Large intestine (tissue), 3 donors: Measurements from ENCODE around the gene ADPRHL1. TPM values are rescaled to one million over a fixed set of nuclear protein-coding genes. Genes with fewer than 3 reads are reported as not detected.

Source experiments
- DNase-seq, 2 donors: peaks; one replicate each; pipeline versions ENCODE4 v3.0.0 to v3.0.0-alpha.2; 2013
- H3K27ac ChIP-seq: one replicate; pipeline ENCODE4 v1.5.1; 2013; ENCODE audit warnings: low read length
- H3K27me3 ChIP-seq: 2 replicates; pipeline ENCODE4 v1.6.1; 2013; ENCODE audit warnings: low read length; ENCODE audit not compliant: control insufficient read depth, insufficient read depth
- H3K36me3 ChIP-seq: 2 replicates; pipeline ENCODE4 v1.6.1; 2013; ENCODE audit warnings: low read length; ENCODE audit not compliant: control insufficient read depth, insufficient read depth
- H3K4me1 ChIP-seq: one replicate; pipeline ENCODE4 v1.6.1; 2013; ENCODE audit warnings: low read length; ENCODE audit not compliant: control insufficient read depth, insufficient read depth
- H3K4me3 ChIP-seq: one replicate; pipeline ENCODE4 v1.5.1; 2013; ENCODE audit warnings: low read length
- H3K9me3 ChIP-seq: one replicate; pipeline ENCODE4 v1.6.1; 2013; ENCODE audit warnings: mild to moderate bottlenecking, low read depth, low read length, moderate library complexity; ENCODE audit not compliant: control insufficient read depth
- WGBS: methylation state at CpG from one replicate; pipeline ENCODE4 v1.1.5; 2013; ENCODE audit warnings: low lambda C conversion rate; ENCODE audit not compliant: insufficient coverage; 5-methylcytosine and 5-hydroxymethylcytosine counted together
- polyA plus RNA-seq: library from polyadenylated mRNA; unstranded; fragments of 120-200 nt; gene quantifications from one replicate; pipeline ENCODE4 v1.2.1, GENCODE V29; 2013

The ADPRHL1 gene
- polyA plus RNA-seq, 1 donor = 2.8 TPM

DNA sequence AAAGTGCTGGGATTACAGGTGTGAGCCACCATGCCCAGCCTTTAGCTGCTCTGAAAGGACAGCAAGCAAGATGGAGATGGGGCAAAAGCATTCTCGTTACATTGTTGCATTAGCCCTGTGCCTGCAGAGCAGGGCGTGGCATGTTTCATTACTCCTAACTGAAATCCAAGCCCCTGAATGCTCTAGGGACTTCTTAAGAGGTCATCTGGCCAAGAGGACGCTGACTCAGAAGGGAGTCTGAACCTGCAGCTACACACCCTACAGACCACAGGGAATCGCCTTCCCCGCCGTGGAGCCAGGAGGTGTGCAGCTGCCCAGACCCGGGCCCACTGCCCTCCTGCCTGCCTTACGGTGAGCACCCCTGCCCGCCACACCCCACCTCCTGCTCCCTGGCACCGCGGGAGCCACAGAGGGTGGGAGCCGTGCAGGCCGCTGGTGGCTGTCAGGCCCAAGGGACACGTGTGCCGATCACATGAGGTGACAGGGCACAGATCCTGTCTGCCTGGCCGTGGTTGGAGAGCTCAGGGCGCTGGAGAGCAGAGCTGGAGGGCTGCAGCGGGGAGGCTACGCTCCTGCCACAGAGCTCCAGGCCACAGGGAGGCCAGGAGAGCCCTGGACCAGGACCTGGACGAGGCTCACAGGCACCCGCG is 27.2 kb downstream of the ADPRHL1 start:
- H3K9me3 ChIP-seq = no peaks in the 10 kb centered on the region
- H3K4me1 ChIP-seq = peaks cover 2% of the 10 kb centered on the region
- no peak overlapping the region for H3K4me3 ChIP-seq
- no peaks in the 10 kb centered on the region for H3K27me3 ChIP-seq
- H3K27ac ChIP-seq = no peak overlapping the region
- no peak for DNase-seq
- WGBS = no CpG with 5 or more reads among the region's 22 CpGs
- no peaks in the 10 kb centered on the region for H3K36me3 ChIP-seq

DNA sequence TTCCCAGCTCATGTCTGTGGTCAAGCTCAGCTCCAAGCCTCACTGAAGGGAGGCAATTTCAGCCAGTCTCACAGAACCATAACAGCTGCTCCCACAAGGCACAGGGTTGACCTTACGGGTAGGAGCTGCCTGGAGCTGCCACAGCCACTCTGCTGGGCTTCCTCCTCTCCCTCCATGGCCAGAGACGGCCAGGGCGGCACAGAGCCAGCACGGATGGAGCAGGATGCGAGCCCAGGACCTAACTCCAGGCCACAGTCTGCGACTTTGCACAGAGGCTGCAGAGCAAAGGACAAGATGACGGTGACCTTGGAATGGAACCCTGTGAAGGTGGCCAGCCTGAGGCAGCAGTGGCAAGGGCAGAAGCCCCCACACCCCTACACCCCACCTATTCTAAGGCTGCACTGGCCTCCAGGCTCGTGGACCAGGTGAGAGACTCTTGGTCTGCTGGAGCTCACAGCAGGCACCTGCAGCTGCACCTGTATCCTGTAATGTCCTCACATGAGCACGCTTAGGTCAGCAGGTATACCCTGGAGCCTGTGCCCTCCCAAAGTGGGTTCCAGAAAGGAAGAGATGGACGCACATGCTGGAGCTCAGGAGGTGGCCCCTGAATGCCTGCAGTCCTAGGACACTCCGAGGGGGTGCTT is 29.6 kb downstream of the ADPRHL1 start:
- Histone ChIP-seq H3K4me3 (no peak overlapping the region), H3K9me3 (no peaks in the 10 kb centered on the region), H3K4me1 (peaks cover 2% of the 10 kb centered on the region), H3K27me3 (peaks cover under 1% of the 10 kb centered on the region), H3K36me3 (no peaks in the 10 kb centered on the region), H3K27ac (no peak overlapping the region)
- DNase-seq = no peak
- no CpG with 5 or more reads among the region's 11 CpGs for WGBS

DNA sequence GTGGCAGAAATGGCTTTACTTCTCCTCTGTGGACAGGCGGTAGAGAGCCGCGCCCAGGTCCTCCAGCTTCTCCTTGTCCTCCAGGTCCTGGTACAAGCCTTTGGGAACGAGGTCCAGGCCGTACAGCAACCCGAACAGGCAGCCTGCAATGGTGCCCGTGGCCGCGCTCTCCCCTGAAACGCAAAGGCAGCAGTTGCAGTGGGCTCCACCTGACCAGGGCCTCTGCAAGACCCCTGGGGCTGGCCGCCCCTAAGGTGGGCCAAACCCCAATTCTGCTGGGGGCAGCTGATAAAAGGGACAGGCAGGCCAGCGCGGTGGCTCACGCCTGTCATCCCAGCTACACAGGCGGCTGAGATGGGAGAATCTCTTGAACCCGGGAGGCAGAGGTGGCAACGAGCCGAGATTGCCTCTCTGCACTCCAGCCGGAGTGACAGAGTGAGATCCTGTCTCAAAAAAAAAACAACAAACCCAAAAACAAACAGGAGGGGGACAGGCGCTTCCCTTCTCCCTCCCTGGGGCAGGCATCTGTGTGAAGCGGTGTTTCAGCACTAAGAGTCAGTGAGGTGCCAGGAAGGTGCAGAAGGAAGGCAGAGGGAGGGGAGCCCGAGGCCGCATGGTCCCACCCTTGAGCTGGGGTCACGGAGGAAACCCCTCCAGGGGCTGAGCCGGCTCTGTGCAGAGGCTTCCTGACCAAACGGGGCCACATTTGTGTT is 30.3 kb downstream of the ADPRHL1 start:
- WGBS = no CpG with 5 or more reads among the region's 26 CpGs
- peaks cover 6% of the 10 kb centered on the region for H3K27me3 ChIP-seq
- no peak for DNase-seq
- no peaks in the 10 kb centered on the region for H3K36me3 ChIP-seq
- no peak overlapping the region for H3K4me3 ChIP-seq
- peaks cover 2% of the 10 kb centered on the region for H3K4me1 ChIP-seq
- peak overlapping the region; percentile 33 for H3K27ac ChIP-seq
- H3K9me3 ChIP-seq = no peaks in the 10 kb centered on the region

DNA sequence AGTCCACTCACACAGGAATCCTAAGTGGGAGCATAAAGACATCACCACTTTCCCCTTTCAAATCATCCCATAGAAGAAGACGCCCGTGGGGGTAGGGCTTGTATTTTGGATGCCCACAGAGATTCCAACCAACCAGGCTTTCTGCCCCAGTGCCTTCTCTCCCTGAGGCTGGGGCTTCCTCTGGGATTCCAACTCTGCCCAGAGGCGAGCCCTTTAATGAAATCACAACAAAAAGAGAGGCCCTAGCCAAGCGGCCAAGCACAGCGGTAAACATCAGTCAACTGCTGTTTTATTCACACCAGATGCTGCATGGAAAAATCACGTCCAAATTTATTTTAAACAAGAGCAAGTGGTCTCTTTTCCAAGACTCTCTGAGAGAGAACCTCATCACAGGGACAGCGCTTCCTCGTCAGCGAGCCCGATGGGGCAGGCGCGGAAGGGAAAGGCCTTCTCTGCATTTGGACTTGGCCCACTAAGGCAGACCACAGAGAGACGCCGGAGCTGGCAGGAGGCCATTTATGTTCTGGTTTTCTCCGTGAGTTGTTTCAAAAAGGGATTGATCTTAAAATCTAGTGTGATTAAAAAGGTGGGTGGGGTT is 31.5 kb downstream of the ADPRHL1 start:
- no peak overlapping the region for H3K4me3 ChIP-seq
- H3K36me3 ChIP-seq = no peaks in the 10 kb centered on the region
- peak overlapping the region; percentile 35 for H3K27ac ChIP-seq
- H3K9me3 ChIP-seq = no peaks in the 10 kb centered on the region
- peak; percentile 48 for DNase-seq
- 60% methylated on average over 2 of the region's 15 CpGs for WGBS
- H3K4me1 ChIP-seq = peaks cover 2% of the 10 kb centered on the region
- peaks cover 16% of the 10 kb centered on the region for H3K27me3 ChIP-seq

DNA sequence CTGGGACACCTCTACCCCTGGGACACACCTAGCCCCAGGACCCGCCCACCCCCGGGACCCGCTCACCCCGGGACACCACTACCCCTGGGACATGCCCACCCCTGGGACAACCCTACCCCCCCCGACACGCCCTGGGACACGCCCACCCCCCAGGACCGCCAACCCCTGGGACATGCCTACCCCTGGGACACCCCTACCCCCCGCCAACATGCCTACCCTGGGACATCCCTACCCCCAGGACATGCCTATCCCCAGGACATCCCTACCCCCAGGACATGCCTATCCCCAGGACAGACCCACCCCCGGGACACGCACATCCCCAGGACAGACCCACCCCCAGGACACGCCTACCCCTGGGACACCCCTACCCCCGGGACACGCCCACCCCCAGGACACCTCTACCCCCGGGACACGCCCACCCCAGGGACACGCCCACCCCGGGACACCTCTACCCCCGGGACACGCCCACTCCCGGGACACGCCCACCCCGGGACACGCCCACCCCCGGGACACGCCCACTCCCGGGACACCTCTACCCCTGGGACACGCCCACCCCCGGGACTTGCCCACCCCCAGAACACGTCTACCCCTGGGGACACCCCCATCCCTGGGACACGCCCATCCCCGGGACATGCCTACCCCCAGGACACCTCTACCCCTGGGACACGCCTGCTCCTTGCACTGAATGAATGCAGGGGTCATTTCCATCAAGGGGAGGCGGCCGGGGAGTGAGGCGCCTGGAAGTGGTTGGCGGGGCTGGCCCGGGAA is 32.3 kb downstream of the ADPRHL1 start:
- H3K36me3 ChIP-seq = no peaks in the 10 kb centered on the region
- no peak overlapping the region for H3K4me3 ChIP-seq
- no peak for DNase-seq
- no peaks in the 10 kb centered on the region for H3K9me3 ChIP-seq
- WGBS = no CpG with 5 or more reads among the region's 38 CpGs
- peaks cover 2% of the 10 kb centered on the region for H3K4me1 ChIP-seq
- H3K27ac ChIP-seq = peak overlapping the region; percentile 35
- peaks cover 16% of the 10 kb centered on the region for H3K27me3 ChIP-seq

DNA sequence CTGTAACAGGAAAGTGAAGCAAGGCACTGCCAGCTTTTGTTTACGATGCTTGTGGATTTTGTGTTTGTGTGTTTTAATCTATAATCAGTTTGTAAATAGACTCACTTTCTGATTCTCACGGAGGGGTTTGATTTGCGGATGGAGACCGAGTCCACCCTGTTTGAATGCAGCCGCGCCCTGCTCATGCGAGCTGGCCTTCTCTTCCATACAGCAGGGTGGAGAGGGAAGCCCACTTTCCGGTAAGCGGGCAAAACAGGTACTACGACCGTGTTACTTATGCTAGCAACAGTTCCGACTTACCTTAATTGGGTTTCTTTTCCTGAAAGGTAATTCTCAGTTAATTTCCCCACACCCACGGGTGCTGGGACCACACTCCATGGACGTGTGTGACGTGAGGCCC is 33.1 kb downstream of the ADPRHL1 start:
- DNase-seq = no peak
- H3K9me3 ChIP-seq = no peaks in the 10 kb centered on the region
- H3K27me3 ChIP-seq = peaks cover 16% of the 10 kb centered on the region
- no peak overlapping the region for H3K4me3 ChIP-seq
- H3K36me3 ChIP-seq = no peaks in the 10 kb centered on the region
- H3K27ac ChIP-seq = no peak overlapping the region
- H3K4me1 ChIP-seq = peaks cover 2% of the 10 kb centered on the region
- no CpG with 5 or more reads among the region's 15 CpGs for WGBS

DNA sequence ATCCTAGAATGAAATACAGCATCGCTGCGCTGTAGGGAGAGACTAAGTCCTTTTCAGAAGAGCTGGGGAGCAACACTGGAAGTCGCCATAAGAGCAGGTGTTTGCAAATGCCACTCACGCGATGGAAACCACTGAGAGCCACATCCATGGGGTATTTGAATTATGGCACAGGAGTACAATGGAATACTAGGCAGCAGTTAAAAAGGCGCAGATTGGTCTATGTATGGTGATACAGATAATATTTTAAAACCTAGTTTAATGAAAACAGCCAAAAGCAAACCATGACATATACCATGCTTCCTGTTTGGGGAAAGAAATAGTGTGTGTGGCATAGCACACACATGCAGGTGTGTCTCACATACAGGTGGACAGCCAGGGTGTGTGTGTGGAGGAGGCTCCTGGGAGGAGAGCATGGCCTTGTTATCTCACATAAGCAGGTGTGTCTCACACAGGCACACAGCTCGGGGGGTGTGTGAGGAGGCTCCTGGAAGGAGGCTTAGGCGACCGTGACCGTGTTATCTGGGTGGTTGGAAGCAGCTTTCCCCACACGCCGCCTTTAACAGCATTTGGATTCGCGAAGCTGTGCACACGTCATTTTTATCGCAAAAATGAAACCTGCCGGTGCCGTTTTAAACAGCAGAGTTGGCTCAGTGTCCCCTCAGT is 33.6 kb downstream of the ADPRHL1 start:
- H3K9me3 ChIP-seq = no peaks in the 10 kb centered on the region
- H3K4me1 ChIP-seq = peaks cover 2% of the 10 kb centered on the region
- H3K27me3 ChIP-seq = peaks cover 16% of the 10 kb centered on the region
- WGBS = 60% methylated on average over 1 of the region's 18 CpGs
- H3K27ac ChIP-seq = no peak overlapping the region
- DNase-seq = no peak
- no peaks in the 10 kb centered on the region for H3K36me3 ChIP-seq
- H3K4me3 ChIP-seq = no peak overlapping the region

DNA sequence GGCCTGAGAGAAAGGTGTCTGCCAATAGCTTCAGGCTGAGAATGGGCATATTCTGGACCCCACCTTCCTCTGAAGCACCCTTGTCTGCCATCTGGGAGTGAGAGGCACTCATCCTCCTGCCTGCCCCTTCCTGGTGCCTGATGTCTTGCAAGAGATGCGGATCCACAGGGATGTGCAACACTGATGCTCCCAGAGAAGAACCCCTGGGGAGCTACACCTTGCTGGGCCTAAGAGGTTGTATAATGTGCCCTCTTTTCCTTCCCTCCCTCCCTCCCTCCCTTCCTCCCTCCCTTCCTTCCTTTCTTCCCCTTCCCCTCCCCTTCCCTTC is 34.6 kb downstream of the ADPRHL1 start:
- Histone ChIP-seq H3K4me3 (no peak overlapping the region), H3K4me1 (peaks cover 2% of the 10 kb centered on the region), H3K27ac (no peak overlapping the region), H3K36me3 (no peaks in the 10 kb centered on the region), H3K27me3 (peaks cover 16% of the 10 kb centered on the region), H3K9me3 (no peaks in the 10 kb centered on the region)
- WGBS = no CpG with 5 or more reads among the region's 1 CpG
- no peak for DNase-seq

DNA sequence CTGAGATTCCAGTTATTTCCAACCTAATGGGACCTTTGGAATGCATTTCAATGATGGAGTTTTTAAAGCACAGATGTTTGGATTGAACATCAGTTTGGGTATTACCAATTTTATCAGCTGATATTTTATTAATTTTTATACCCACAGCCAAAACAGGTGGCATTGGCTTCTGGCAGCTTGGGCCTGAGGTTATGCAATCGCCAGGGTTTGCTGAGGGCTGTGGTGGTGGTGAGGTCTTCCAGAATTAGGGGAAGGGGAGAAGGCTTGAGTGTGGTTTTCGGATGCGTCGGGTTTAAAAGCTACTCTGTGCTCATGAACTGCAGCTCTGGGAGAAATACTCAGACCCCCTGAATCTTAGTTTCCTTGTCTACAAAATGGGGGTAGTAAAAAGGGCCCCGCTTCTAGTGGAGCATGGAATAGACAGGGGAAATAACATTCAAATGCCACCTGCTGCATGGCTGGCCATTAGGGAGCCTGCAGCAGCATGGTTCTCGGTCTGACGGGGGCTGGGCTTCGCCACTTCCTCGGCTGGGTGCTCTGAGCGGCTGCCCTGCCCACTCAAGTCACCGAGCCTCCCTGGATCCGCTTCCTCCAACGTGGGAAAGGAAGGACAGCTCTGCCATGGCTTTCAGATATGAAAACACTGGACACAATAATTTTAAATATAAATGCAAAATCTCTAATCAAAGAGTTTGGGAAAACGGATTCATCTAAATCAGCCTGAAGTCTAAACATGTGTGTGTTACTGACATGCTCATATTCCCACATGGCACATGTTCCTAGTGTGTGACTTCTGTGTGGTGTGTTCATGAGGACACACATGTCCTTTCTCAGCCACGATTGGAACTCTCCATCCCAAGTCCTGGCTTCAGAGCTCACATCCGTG is 35.2 kb downstream of the ADPRHL1 start:
- Histone ChIP-seq H3K4me1 (peaks cover 2% of the 10 kb centered on the region), H3K27me3 (peaks cover 16% of the 10 kb centered on the region), H3K27ac (no peak overlapping the region), H3K4me3 (no peak overlapping the region), H3K36me3 (no peaks in the 10 kb centered on the region), H3K9me3 (no peaks in the 10 kb centered on the region)
- no CpG with 5 or more reads among the region's 16 CpGs for WGBS
- no peak for DNase-seq
